Coronary artery (tissue), 2 donors: ENCODE results near the gene BNC2.

Experiments used
- DNase-seq: peaks from one replicate; pipeline ENCODE4 v3.0.0-alpha.2; 2017; ENCODE audit warnings: low spot score
- H3K27ac ChIP-seq, 2 donors: fragments of 200-600 bp; sonication (generic); one replicate each; pipeline ENCODE4 v1.5.1; 2016 to 2019
- H3K4me3 ChIP-seq: fragments of 200-600 bp; sonication (generic); 2 replicates; pipeline ENCODE4 v1.5.1; 2016; ENCODE audit warnings: mild to moderate bottlenecking, moderate library complexity
- CTCF ChIP-seq: fragments of 200-600 bp; sonication (generic); IDR thresholded peaks from one replicate; pipeline ENCODE4 v1.5.1; 2019; ENCODE audit warnings: antibody characterized with exemption

Gene BNC2

GRCh38 chr9:16680975-16681651, 189.4 kb downstream of the BNC2 start:
- peak overlapping the region in 1 of 2 donors; percentile 11 for H3K27ac ChIP-seq
- H3K4me3 ChIP-seq, result no peak overlapping the region
- DNase-seq, result no peak
- TF ChIP-seq CTCF, result no peak

- H3K27ac ChIP-seq, result no peak overlapping the region
Measured at GRCh38 chr9:16680541-16680940, 189.9 kb downstream of the BNC2 start.

GRCh38 chr9:16679327-16679821, 191.1 kb downstream of the BNC2 start:
- Histone ChIP-seq H3K27ac (no peak overlapping the region), H3K4me3 (no peak overlapping the region)
- no peak for DNase-seq
- TF ChIP-seq CTCF, result no peak

More at GRCh38 chr9:16680541-16680940, 189.9 kb downstream of the BNC2 start:
- no peak for TF ChIP-seq CTCF
- no peak for DNase-seq
- H3K4me3 ChIP-seq, result no peak overlapping the region

GRCh38 chr9:16676519-16676918, 194.0 kb downstream of the BNC2 start:
- no peak for TF ChIP-seq CTCF
- no peak overlapping the region for H3K27ac ChIP-seq
- DNase-seq, result no peak
- H3K4me3 ChIP-seq, result no peak overlapping the region

- no peak for TF ChIP-seq CTCF
- no peak overlapping the region for H3K4me3 ChIP-seq
- no peak for DNase-seq
- H3K27ac ChIP-seq, result no peak overlapping the region
Measured at GRCh38 chr9:16675131-16675530, 195.3 kb downstream of the BNC2 start.

- no peak for TF ChIP-seq CTCF
- Histone ChIP-seq H3K27ac (no peak overlapping the region), H3K4me3 (no peak overlapping the region)
- no peak for DNase-seq
Measured at GRCh38 chr9:16673171-16673570, 197.3 kb downstream of the BNC2 start.

GRCh38 chr9:16672501-16672900, 198.0 kb downstream of the BNC2 start:
- H3K4me3 ChIP-seq, result no peak overlapping the region
- H3K27ac ChIP-seq, result no peak overlapping the region
- DNase-seq, result no peak
- no peak for TF ChIP-seq CTCF
